Esophagus squamous epithelium (tissue), 4 donors: ENCODE results near the gene WTAP.

Experiments used
- CTCF ChIP-seq, 6 experiments: fragments of 450-650 bp in 4 of 6; fragments of 200-600 bp in 2 of 6; sonication (generic) in 2 of 6; IDR thresholded peaks; one replicate each; pipeline ENCODE4 v1.5.1; 2016 to 2019; ENCODE audit warnings: antibody characterized with exemption in 6 of 6, mild to moderate bottlenecking in 4 of 6, moderate library complexity in 4 of 6
- POLR2A ChIP-seq, 4 donors: fragments of 450-650 bp; IDR thresholded peaks; one replicate each; pipeline ENCODE4 v1.6.1; 2017; ENCODE audit warnings: antibody characterized with exemption in 4 of 4, mild to moderate bottlenecking in 4 of 4, moderate library complexity in 3 of 4

DNA sequence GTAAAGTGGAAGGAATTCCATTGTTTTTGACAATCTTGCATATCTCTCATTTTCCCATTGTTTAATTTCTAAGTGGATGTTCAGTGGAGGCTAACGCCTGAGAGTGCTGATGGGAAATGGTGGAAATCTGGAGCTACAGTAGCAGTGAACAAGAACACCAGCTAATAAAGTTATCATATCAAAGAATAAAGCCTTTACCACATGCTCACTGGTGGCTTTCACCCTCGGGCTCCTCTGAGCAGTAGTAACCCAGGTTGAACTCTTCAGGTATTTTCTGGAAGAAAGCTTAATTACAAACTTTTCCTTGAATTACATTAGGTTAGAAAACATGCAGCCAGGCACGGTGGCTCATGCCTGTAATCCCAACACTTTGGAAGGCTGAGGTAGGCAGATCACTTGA, 24.1 kb downstream of the WTAP start:
- TF ChIP-seq CTCF (IDR thresholded peaks at IDR 0.05), result no peak
- no peak for TF ChIP-seq POLR2A (IDR thresholded peaks at IDR 0.05)
